Left colon (tissue), 2 donors: ENCODE measurements around the gene INPP5J. TPM values are rescaled to one million over a fixed set of nuclear protein-coding genes. Genes with fewer than 3 reads are reported as not detected.

Experiments
- ATAC-seq: fragments of 200-7000 bp; cut with Tn5 transposase; one replicate; pipeline ENCODE4 v1.9.1; 2020; ENCODE audit warnings: mild to moderate bottlenecking, moderate library complexity
- DNase-seq, 2 donors: peaks; one replicate each; pipeline ENCODE4 v3.0.0-alpha.2; 2020
- intact Hi-C, 2 donors: fragments of 100-400 bp; cut with DNase I in 1 of 2; cut with micrococcal nuclease in 1 of 2; formaldehyde crosslinking; loops; one replicate each; pipeline versions ENCODE4 v1.11.2 to v1.14.0; 2022; cut with DNase I, micrococcal nuclease
- total RNA-seq, 2 donors: library from RNA; stranded (reverse); fragmentation: NEBNext Ultra II Directional; extraction: Animal tissue kit (Norgen Biotek cat#: 25700); gene quantifications; one replicate each; pipeline ENCODE4 v1.2.1, GENCODE V29; 2021
- donor health status: DM: no; HTN: no; CAD: no.
- donor health status: DM: yes; HTN: yes; CAD: no.

Gene INPP5J
- total RNA-seq, 2 donors from 2014 or later = 26.3 to 34.4 TPM

GRCh38 chr22:31084811-31085492, 37.8 kb upstream of the INPP5J start:
- intact Hi-C loops = loop anchor here in 1 of 2 donors (5.0 kb wide), 1 partner anchor 138 kb away; no protein-coding TSS in a partner anchor
- ATAC-seq = peak; percentile 58
- peak; percentile 86 to 92 for DNase-seq

- intact Hi-C loops = no loop called here
- peak in 1 of 2 donors; percentile 62 for DNase-seq
- ATAC-seq = no peak
These were observed 37.3 kb upstream of the INPP5J start for GRCh38 chr22:31085493-31085824.

- no peak for ATAC-seq
- no peak for DNase-seq
- intact Hi-C loops = no loop called here
These were observed 36.8 kb upstream of the INPP5J start for GRCh38 chr22:31085928-31086327.

- DNase-seq (no peak), ATAC-seq (no peak)
- intact Hi-C loops = no loop called here
These were observed 35.9 kb upstream of the INPP5J start for GRCh38 chr22:31086703-31087330.

GRCh38 chr22:31087744-31088215, 35.0 kb upstream of the INPP5J start:
- intact Hi-C loops = no loop called here
- ATAC-seq (no peak), DNase-seq (no peak)

- intact Hi-C loops = no loop called here
- no peak for ATAC-seq
- no peak for DNase-seq
These were observed 34.4 kb upstream of the INPP5J start for GRCh38 chr22:31088233-31088986.

GRCh38 chr22:31089160-31090100, 33.3 kb upstream of the INPP5J start:
- peak; percentile 25 for ATAC-seq

GRCh38 chr22:31090217-31091085, 32.3 kb upstream of the INPP5J start:
- DNase-seq = peak in 1 of 2 donors; percentile 84
- ATAC-seq = peak; percentile 1
- intact Hi-C loops = loop anchor here in 1 of 2 donors (10.0 kb wide), 1 partner anchor 146 kb away; no protein-coding TSS in a partner anchor

More at GRCh38 chr22:31089160-31090100, 33.3 kb upstream of the INPP5J start:
- intact Hi-C loops = loop anchor here in 1 of 2 donors (10.0 kb wide), 1 partner anchor 145 kb away; no protein-coding TSS in a partner anchor
- no peak for DNase-seq

- intact Hi-C loops = loop anchor here in 1 of 2 donors (10.0 kb wide), 1 partner anchor 147 kb away; no protein-coding TSS in a partner anchor
- DNase-seq (peak in 1 of 2 donors; percentile 81), ATAC-seq (peak; percentile 10)
These were observed 31.4 kb upstream of the INPP5J start for GRCh38 chr22:31091106-31091975.

- no peak for ATAC-seq
- DNase-seq = no peak
- intact Hi-C loops = loop anchor here in 1 of 2 donors (10.0 kb wide), 1 partner anchor 147 kb away; no protein-coding TSS in a partner anchor
These were observed 30.6 kb upstream of the INPP5J start for GRCh38 chr22:31092161-31092560.

- ATAC-seq (no peak), DNase-seq (peak in 1 of 2 donors; percentile 73)
- intact Hi-C loops = loop anchor here in 1 of 2 donors (10.0 kb wide), 1 partner anchor 148 kb away; no protein-coding TSS in a partner anchor
These were observed 29.5 kb upstream of the INPP5J start for GRCh38 chr22:31093086-31093850.

- no peak for DNase-seq
- intact Hi-C loops = loop anchor here in 1 of 2 donors (10.0 kb wide), 1 partner anchor 149 kb away; no protein-coding TSS in a partner anchor
These were observed 28.7 kb upstream of the INPP5J start for GRCh38 chr22:31094021-31094551.

GRCh38 chr22:31094741-31095140, 28.0 kb upstream of the INPP5J start:
- intact Hi-C loops = loop anchor here in 1 of 2 donors (10.0 kb wide), 1 partner anchor 150 kb away; no protein-coding TSS in a partner anchor
- no peak for DNase-seq
- ATAC-seq = no peak

More at GRCh38 chr22:31094021-31094551, 28.7 kb upstream of the INPP5J start:
- ATAC-seq = no peak

- DNase-seq = no peak
- intact Hi-C loops = loop anchor here in 1 of 2 donors (10.0 kb wide), 1 partner anchor 151 kb away; no protein-coding TSS in a partner anchor
These were observed 27.0 kb upstream of the INPP5J start for GRCh38 chr22:31095637-31096249.

More at GRCh38 chr22:31095637-31096249, 27.0 kb upstream of the INPP5J start:
- no peak for ATAC-seq
